ENCODE measurements around the gene DESI1.

DNA sequence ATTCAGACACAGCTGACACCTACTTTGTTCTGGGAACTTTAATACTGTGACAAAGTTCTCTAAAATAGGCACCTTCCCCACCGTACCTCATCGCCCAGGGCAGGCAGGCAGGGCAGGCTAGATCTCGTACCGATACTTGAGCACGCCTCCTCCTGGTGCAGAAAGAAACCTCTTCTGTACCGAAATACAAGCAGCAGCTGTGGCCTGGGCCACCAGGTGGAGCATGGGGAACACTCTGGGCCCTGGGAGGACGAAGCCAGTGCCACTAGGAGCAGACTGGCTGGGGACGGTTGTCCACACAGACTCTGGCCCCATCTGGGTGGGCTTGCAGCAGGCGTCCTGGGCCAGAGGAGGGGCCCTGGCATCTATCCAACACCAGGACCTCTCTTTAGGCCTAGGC is 44.0 kb downstream of the DESI1 start:
- peak; percentile 30 for TF ChIP-seq CTCF (IDR thresholded peaks at IDR 0.05; ENCODE audit: low read length)
- TF ChIP-seq EZH2 (optimal IDR thresholded peaks at IDR 0.05; ENCODE audit: low read depth, low read length): no peak
